PC-3 (cell line): ENCODE measurements around the gene STAU1. TPM values are rescaled to one million over a fixed set of nuclear protein-coding genes. Genes with fewer than 3 reads are reported as not detected.

ENCODE experiments used
- ATAC-seq: fragments of 200-7000 bp; cut with Tn5 transposase; 2 replicates; pipeline ENCODE4 v1.9.1; 2020; ENCODE audit warnings: mild to moderate bottlenecking, moderate library complexity
- BruUV-seq: library from RNA; stranded (reverse); fragments of 400-500 nt; replicated peaks from 2 replicates; lab custom pipeline; 2021; lab: Mats Ljungman, UMichigan
- CTCF ChIA-PET: fragments of 300-600 bp; sonication (Branson Sonifier 250); formaldehyde crosslinking; loops from one replicate; lab custom pipeline; 2022; ENCODE audit warnings: antibody characterized with exemption; lab: Charles Lee
- POLR2A ChIA-PET: fragments of 300-600 bp; sonication (Branson Sonifier 250); formaldehyde crosslinking; loops from one replicate; lab custom pipeline; 2022; ENCODE audit warnings: antibody characterized with exemption; ENCODE audit not compliant: unreplicated experiment; lab: Charles Lee
- DNase-seq: peaks from one replicate; pipeline ENCODE4 v3.0.0-alpha.2; 2015
- H2AFZ ChIP-seq: fragments of 300-600 bp; sonication (generic); 2 replicates; pipeline ENCODE4 v1.6.0; 2016; ENCODE audit warnings: antibody characterized with exemption, low read length
- H3F3A ChIP-seq: fragments of 300-600 bp; sonication (generic); one replicate; pipeline ENCODE4 v1.6.0; 2017; ENCODE audit warnings: antibody characterized with exemption, low read length, control low read depth, mild to moderate bottlenecking; ENCODE audit not compliant: unreplicated experiment
- H3K27ac ChIP-seq: fragments of 300-600 bp; sonication (generic); 2 replicates; pipeline ENCODE4 v1.5.1; 2016; ENCODE audit warnings: mild to moderate bottlenecking, low read length
- H3K27me3 ChIP-seq: fragments of 300-600 bp; sonication (generic); 2 replicates; pipeline ENCODE4 v1.6.1; 2016; ENCODE audit warnings: low read length, mixed read lengths
- H3K36me3 ChIP-seq: fragments of 300-600 bp; sonication (generic); 2 replicates; pipeline ENCODE4 v1.6.1; 2016; ENCODE audit warnings: low read depth, mixed run types, low read length, mixed read lengths
- H3K4me1 ChIP-seq: fragments of 300-600 bp; sonication (generic); 2 replicates; pipeline ENCODE4 v1.5.1; 2016; ENCODE audit warnings: low read length; ENCODE audit not compliant: insufficient read depth
- H3K4me2 ChIP-seq: fragments of 300-600 bp; sonication (generic); 2 replicates; pipeline ENCODE4 v1.6.0; 2016; ENCODE audit warnings: low read length
- H3K4me3 ChIP-seq: fragments of 300-600 bp; sonication (generic); 2 replicates; pipeline ENCODE4 v1.5.1; 2016; ENCODE audit warnings: mild to moderate bottlenecking, low read length, mixed read lengths
- H3K79me2 ChIP-seq: fragments of 300-600 bp; sonication (generic); 2 replicates; pipeline ENCODE4 v1.6.1; 2017; ENCODE audit warnings: low read length, mixed read lengths
- H3K9ac ChIP-seq: fragments of 300-600 bp; sonication (generic); 2 replicates; pipeline ENCODE4 v1.6.0; 2016; ENCODE audit warnings: mild to moderate bottlenecking, low read length
- H3K9me2 ChIP-seq: fragments of 300-600 bp; sonication (generic); replicated peaks from 2 replicates; pipeline ENCODE4 v1.6.1; 2016; ENCODE audit warnings: mixed run types, low read length, mixed read lengths
- H3K9me3 ChIP-seq: fragments of 300-600 bp; sonication (generic); 2 replicates; pipeline ENCODE4 v1.6.1; 2016; ENCODE audit warnings: low read length, mixed read lengths
- H4K20me1 ChIP-seq: fragments of 300-600 bp; sonication (generic); 2 replicates; pipeline ENCODE4 v1.6.1; 2016; ENCODE audit warnings: low read length, mixed read lengths
- EZH2 ChIP-seq: fragments of 300-600 bp; sonication (generic); IDR thresholded peaks from one replicate; pipeline ENCODE4 v1.6.1; 2017; ENCODE audit warnings: antibody characterized with exemption, mild to moderate bottlenecking, low read length; ENCODE audit not compliant: unreplicated experiment
- EZH2phosphoT487 ChIP-seq: fragments of 300-600 bp; sonication (generic); IDR thresholded peaks from 2 replicates; pipeline ENCODE4 v1.6.1; 2018; ENCODE audit warnings: mild to moderate bottlenecking, antibody characterized with exemption, low read length, borderline replicate concordance
- intact Hi-C: fragments of 100-400 bp; cut with micrococcal nuclease; formaldehyde crosslinking; loops from 2 replicates; pipeline ENCODE4 v1.9.0; 2023
- total RNA-seq: library from RNA; depleted of rRNA; stranded (reverse); fragments of >200 nt; gene quantifications from 2 replicates; pipeline ENCODE4 v1.2.3, GENCODE V29; 2014
- TF ChIP-seq, protein P1 (sequence below): fragments of 300-600 bp; sonication (generic); conservative IDR thresholded peaks from 2 replicates; pipeline ENCODE4 v1.5.1; 2017; ENCODE audit warnings: antibody characterized with exemption, low read depth, mild to moderate bottlenecking, low read length

Gene STAU1
- total RNA-seq, 1 experiment from 2014 or later = 87.8 TPM

DNA sequence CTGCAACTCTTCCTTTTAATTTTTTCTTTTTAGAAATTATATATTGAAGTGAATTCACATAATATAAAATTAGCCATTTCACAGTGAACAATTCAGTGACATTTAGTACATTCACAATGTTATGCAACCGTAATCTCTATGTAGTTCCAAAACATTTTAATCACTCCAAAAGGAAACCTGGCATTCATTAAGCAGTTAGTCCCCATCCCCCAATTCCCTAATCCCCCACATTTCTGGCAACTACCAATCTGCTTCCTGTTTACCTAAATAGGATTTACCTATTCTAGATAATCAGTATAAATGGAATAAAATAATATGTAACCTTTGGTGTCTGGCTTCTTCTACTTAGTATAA is 22.6 kb upstream of the STAU1 start:
- Histone ChIP-seq H3K4me1 (no peaks in the 10 kb centered on the region), H3F3A (no peaks in the 10 kb centered on the region), H3K9ac (no peak overlapping the region), H3K9me3 (peaks cover 10% of the 10 kb centered on the region), H3K27ac (no peak overlapping the region), H3K4me3 (no peak overlapping the region), H3K4me2 (no peak overlapping the region), H3K79me2 (no peaks in the 10 kb centered on the region), H3K9me2 (no peaks in the 10 kb centered on the region; the same call in 1 of the 2 replicates), H2AFZ (no peak overlapping the region), H4K20me1 (no peaks in the 10 kb centered on the region), H3K27me3 (no peaks in the 10 kb centered on the region), H3K36me3 (no peaks in the 10 kb centered on the region)
- DNase-seq = no peak
- TF ChIP-seq, protein P1, sequence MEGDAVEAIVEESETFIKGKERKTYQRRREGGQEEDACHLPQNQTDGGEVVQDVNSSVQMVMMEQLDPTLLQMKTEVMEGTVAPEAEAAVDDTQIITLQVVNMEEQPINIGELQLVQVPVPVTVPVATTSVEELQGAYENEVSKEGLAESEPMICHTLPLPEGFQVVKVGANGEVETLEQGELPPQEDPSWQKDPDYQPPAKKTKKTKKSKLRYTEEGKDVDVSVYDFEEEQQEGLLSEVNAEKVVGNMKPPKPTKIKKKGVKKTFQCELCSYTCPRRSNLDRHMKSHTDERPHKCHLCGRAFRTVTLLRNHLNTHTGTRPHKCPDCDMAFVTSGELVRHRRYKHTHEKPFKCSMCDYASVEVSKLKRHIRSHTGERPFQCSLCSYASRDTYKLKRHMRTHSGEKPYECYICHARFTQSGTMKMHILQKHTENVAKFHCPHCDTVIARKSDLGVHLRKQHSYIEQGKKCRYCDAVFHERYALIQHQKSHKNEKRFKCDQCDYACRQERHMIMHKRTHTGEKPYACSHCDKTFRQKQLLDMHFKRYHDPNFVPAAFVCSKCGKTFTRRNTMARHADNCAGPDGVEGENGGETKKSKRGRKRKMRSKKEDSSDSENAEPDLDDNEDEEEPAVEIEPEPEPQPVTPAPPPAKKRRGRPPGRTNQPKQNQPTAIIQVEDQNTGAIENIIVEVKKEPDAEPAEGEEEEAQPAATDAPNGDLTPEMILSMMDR = no peak
- TF ChIP-seq EZH2phosphoT487 = no peak
- no peak for TF ChIP-seq EZH2
- intact Hi-C loops = no loop called here
- ChIA-PET POLR2A (no interaction called here), CTCF (no interaction called here)
- ATAC-seq = no peak
- no TSS peak for BruUV-seq

DNA sequence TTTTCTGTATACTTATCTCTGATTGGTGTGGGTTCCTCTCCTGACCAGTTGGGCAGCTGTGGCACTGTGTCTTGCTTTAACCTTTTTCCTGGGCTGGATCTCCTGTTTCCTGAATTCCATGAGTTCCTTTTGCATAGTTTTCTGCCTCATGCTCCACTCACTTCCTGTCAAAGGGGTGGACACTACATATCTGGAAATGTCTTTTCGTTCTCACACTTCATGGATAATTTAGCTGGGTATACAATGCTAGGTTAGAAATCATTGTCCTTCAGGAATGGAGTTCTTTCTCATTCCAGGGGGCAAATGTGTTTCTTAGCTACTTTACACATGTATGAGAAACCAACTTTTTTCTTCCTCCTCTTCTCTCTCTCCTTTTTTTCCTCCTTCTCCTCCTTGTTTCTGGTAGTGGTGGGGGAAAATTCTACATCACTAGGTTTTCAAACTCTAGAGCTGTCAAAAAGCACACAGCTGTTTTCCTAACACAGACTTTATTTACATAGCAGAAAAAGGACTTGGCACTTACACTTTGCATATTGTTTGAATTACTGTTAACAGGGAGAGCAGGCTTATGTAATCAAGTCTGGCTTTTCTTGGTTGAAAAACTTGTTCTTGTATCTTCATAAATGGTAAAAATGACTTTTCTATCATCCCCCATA is 22.1 kb upstream of the STAU1 start:
- Histone ChIP-seq H3K27ac (no peak overlapping the region), H4K20me1 (no peaks in the 10 kb centered on the region), H3K9me3 (peaks cover 10% of the 10 kb centered on the region), H3K79me2 (no peaks in the 10 kb centered on the region), H3K9me2 (no peaks in the 10 kb centered on the region; the same call in 1 of the 2 replicates), H2AFZ (no peak overlapping the region), H3K36me3 (no peaks in the 10 kb centered on the region), H3K4me2 (no peak overlapping the region), H3K27me3 (no peaks in the 10 kb centered on the region), H3K4me1 (no peaks in the 10 kb centered on the region), H3F3A (no peaks in the 10 kb centered on the region), H3K9ac (no peak overlapping the region), H3K4me3 (no peak overlapping the region)
- DNase-seq (no peak), ATAC-seq (no peak)
- ChIA-PET POLR2A (no interaction called here), CTCF (no interaction called here)
- BruUV-seq = no TSS peak
- TF ChIP-seq EZH2 = no peak
- TF ChIP-seq, protein P1 = no peak
- no peak for TF ChIP-seq EZH2phosphoT487
- intact Hi-C loops = no loop called here

DNA sequence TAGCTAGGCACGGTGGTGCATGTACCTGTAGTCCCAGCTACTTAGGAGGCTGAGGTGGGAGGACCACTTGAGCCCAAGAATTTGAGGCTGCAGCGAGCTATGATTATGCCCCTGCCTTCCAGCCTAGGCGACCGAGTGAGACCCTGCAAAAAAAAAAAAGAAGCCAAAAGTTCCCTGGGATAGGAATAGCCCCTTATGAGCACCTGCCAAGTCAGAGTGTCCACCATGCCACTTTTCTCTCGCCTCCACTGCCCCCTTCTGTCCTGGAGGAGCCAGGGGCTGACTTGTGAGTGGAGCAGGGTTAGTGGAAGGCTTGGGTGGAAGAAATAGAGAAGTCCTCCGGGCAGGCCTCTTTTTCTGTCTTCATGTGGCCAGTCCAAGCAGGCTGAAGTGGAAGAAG is 18.9 kb upstream of the STAU1 start:
- ATAC-seq (peak; percentile 46; the same call in 1 of the 2 replicates), DNase-seq (peak; percentile 44)
- no TSS peak for BruUV-seq
- H4K20me1 ChIP-seq = no peaks in the 10 kb centered on the region
- no peak overlapping the region for H3K27ac ChIP-seq
- CTCF ChIA-PET = no interaction called here
- H3K9me3 ChIP-seq = peaks cover 10% of the 10 kb centered on the region
- no peak overlapping the region for H3K4me3 ChIP-seq
- POLR2A ChIA-PET = interaction anchor here (0.6 kb wide), 1 partner anchor 12 kb away, joined by 3 read pairs; the partner anchor contains the start of gene DDX27
- H3K4me1 ChIP-seq = no peaks in the 10 kb centered on the region
- no peaks in the 10 kb centered on the region for H3K36me3 ChIP-seq
- H3K79me2 ChIP-seq = no peaks in the 10 kb centered on the region
- intact Hi-C loops = no loop called here
- H3K9me2 ChIP-seq = no peaks in the 10 kb centered on the region; the same call in 1 of the 2 replicates
- no peak overlapping the region for H2AFZ ChIP-seq
- no peak overlapping the region for H3K4me2 ChIP-seq
- no peaks in the 10 kb centered on the region for H3K27me3 ChIP-seq
- no peaks in the 10 kb centered on the region for H3F3A ChIP-seq
- H3K9ac ChIP-seq = no peak overlapping the region
- TF ChIP-seq, protein P1 = peak; percentile 59
- TF ChIP-seq EZH2 (no peak), EZH2phosphoT487 (no peak)
